Endothelial cell of umbilical vein (primary cell): ENCODE data around the gene WDR41.

Experiments
- CTCF ChIP-seq, 2 donors: IDR thresholded peaks; 1 replicate in 1 of 2; 2 replicates in 1 of 2; pipeline ENCODE4 v1.5.1; 2011; ENCODE audit warnings: low read length in 2 of 2, mild to moderate bottlenecking in 2 of 2, moderate library complexity in 2 of 2, control low read depth in 1 of 2, inconsistent platforms in 1 of 2, low read depth in 1 of 2; ENCODE audit not compliant: insufficient read depth in 1 of 2; ENCODE audit errors: extremely low read depth in 1 of 2
- EZH2 ChIP-seq: IDR thresholded peaks from 2 replicates; pipeline ENCODE4 v1.6.1; 2012; ENCODE audit warnings: borderline replicate concordance, low read depth, mild to moderate bottlenecking, moderate library complexity, low read length, inconsistent platforms; ENCODE audit not compliant: severe bottlenecking
- GATA2 ChIP-seq: IDR thresholded peaks from 2 replicates; pipeline ENCODE4 v1.7.0; 2011; ENCODE audit warnings: low read depth, mild to moderate bottlenecking, moderate library complexity, mixed read lengths, low read length; ENCODE audit not compliant: insufficient read length, insufficient read depth
- JUN ChIP-seq: IDR thresholded peaks from 2 replicates; pipeline ENCODE4 v1.6.1; 2011; ENCODE audit warnings: borderline replicate concordance, low read depth; ENCODE audit not compliant: insufficient read length, insufficient read depth
- MYC ChIP-seq: IDR thresholded peaks from one replicate; pipeline ENCODE4 v1.6.1; 2011; ENCODE audit warnings: mild to moderate bottlenecking, low read depth, low read length
- POLR2A ChIP-seq: IDR thresholded peaks from 2 replicates; pipeline ENCODE4 v1.6.1; 2012; ENCODE audit warnings: low read depth, mild to moderate bottlenecking, control low read depth, low read length
- POLR2AphosphoS5 ChIP-seq: IDR thresholded peaks from 2 replicates; pipeline ENCODE4 v1.6.1; 2012; ENCODE audit warnings: low read depth, mild to moderate bottlenecking, control low read depth, low read length, moderate library complexity; ENCODE audit not compliant: insufficient read depth
- TF ChIP-seq, protein P1 (sequence below): IDR thresholded peaks from 2 replicates; pipeline ENCODE4 v1.6.1; 2011; ENCODE audit not compliant: insufficient read depth, insufficient read length

DNA sequence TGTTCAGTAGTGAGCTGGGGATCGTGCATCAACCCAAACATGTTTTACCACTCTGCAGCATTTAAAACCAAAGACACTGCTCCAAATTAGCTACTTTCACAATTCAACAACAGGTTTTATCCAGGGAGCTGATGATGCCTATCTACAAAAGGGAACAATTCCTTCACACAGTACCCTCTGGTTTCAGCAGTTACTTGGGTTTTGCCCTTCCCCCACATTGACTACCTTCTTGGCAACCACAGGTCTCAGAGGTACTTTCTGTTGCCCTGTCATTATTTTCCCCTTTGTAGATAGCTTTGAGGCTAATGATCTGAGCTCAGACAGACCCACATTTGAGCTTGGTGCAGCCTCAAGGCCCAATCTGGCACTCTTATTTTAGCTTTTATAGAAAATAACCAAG, 96.1 kb downstream of the WDR41 start:
- TF ChIP-seq POLR2A (no peak), EZH2 (no peak), CTCF (IDR thresholded peaks at IDR 0.05; ENCODE audit: extremely low read depth in 1 of 2, insufficient read depth in 1 of 2, low read depth in 1 of 2, low read length in 2 of 2) (no peak), GATA2 (no peak), POLR2AphosphoS5 (no peak), MYC (no peak), JUN (no peak)
- TF ChIP-seq, protein P1, sequence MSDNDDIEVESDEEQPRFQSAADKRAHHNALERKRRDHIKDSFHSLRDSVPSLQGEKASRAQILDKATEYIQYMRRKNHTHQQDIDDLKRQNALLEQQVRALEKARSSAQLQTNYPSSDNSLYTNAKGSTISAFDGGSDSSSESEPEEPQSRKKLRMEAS: no peak
